NCI-H2107 (cell line): ENCODE data around the gene RSL1D1.

Experiments
- DNase-seq: peaks from one replicate; lab custom pipeline; 2025; lab: John Stamatoyannopoulos, UW

RSL1D1 gene

DNA sequence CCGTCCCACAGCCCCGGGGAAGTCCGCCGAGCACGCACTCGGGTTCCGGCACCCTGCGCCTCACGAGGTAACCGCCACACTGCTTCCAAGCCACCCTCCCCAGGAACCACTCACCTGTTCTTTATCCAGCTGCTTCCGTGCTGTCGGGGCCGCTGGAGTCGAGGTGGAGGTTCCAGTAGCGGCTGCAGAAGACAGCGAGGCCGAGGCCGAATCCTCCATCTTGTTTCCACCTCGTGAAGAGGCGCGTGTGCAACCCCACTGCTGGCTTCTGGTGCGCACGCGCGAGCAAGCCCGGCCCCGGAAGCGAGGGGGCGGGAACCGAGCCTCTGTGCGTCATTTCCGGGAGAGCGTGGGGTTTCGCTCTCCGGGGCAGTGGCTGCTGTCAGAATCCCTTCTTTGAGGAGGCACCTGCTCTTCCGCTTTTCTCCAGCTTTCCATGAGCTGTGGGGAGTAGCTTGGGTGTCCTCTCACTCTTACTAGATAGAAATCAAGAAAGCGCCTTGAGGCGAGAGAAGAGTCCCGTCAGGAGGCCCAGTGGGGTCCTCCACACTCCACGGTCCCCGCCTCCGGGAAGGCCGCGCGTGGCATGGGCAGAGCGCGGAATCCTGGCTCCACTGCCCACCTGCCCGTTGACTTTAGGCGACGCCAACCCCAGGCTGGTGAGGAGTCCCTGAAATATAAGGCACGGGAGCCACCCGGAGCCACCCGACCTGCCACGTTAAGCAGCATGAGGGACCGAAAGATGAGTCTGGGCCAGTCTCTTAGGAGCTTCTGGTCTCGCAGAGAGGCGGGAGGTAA is at the start of gene RSL1D1:
Gene RSL1D1 (minus strand): TSS at position 249 of the 798 bp plus-strand sequence. CDS start 30 bp downstream, at position 219.
- peak; percentile 89 for DNase-seq

DNA sequence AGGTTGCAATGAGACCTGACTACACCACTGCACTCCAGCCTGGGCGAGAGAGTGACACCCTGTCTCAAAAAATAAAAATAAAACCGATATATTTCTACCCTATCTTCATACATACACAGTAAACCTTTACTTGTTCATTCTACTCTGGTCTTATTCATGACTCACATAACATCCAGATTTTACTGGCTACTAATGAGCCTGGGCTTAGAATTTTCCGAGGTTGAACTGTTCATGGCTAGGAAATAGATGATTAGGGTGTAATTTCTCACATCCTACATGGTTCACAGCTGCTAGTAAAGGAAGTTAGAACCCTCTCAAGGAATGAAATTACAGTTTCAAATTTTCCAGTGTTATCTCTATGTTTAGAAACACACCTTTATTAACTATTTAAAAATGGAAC is 49.7 kb upstream of the RSL1D1 start:
- no peak for DNase-seq

DNA sequence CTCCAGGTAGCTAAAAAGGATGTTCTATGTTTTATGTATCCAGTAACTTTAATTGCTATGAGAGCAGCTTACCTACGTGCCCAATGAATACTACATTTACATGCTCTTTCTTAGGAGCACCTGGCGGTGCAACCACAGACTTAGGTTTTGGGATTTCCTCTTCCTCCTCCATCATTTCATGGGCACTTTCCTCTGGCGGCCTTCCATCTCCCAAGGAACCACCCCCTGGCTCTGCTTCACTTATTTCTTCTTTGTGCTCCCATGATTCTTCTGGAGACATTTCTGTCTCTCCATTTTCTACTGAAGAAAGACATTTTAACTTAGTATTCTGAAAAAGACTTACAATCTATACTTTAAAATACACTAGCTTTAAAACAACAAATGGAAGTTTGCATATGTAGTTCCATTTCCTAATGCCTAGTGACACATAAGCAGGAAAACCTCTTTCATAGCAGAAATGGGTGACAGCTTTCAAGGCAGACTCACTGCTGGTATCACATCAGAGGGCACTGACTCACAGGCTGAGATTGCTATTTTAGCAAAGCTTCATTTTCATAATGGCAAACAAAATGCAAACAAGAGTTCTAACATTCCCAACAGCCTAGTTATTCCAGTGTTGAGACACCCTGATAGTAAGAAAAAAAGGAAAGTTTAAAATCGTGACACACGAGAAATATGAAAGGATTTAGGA is 45.3 kb upstream of the RSL1D1 start:
- no peak for DNase-seq

DNA sequence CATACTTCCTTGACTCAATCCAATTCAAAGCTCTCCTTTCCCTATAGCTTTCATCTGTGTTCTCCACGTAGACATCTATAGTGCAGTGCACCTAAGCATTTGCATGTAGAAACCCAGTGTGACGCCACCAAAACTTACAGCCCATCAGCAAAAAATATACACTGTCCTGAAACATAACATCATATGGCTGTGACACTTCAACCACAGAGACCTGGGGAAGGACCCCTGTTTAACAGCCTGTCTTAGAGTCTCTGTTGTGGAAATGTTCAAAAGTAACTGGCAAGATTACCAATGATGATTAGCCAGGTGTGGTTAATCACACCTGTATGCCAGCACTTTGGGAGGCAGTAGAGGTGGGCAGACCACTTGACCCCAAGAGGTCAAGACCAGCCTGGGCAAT is 42.2 kb upstream of the RSL1D1 start:
- no peak for DNase-seq

DNA sequence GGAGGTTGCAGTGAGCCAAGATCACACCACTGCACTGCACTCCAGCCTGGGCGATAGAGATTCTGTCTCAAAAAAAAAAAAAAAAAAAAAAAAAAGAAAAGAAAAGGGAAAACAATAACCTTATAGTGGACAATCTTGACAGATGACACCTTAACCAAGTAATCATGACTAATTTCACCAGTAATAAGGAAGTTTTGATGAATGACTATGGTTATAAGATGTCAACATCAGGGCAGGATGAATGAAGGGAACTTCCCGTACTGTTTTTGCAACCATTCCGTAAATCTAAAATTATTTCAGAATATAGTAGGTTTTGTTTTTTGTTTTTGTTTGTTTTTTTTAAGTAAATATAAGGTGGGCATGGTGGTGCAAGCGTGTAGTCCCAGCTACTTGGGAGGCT is 41.4 kb upstream of the RSL1D1 start:
- DNase-seq, result no peak

DNA sequence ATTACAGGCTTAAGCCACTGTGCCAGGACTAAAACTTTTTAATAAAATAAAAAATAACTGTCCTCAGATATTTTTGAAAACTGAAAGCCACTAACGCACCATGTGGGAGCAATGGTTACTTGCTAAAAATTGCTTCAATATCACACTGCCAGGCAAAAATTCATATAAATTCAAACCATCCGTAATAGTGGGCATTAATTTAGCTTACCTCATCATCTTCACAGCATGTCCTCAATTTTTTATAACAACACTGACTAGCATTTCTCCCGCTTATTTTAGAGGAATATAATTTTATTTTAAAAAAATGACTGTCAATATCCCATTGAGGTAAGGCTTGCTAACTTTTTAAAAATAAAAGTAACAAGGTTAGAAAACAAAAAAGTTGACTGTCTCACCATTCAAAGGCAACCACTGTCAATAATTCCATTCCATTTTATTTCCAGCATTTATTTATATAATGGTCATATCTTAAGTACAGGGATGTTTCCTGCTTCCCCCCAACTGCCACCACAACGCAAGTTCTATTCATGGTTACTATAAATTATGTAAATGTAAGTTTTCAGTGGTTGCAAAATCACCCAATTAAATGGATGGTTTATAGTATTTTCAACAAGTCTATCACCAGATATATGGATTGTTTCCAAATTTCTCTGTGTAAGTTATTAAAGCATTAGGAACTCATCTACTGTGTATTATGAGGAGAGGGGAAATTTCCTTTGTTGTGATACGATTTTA is 39.1 kb upstream of the RSL1D1 start:
- DNase-seq, result no peak

DNA sequence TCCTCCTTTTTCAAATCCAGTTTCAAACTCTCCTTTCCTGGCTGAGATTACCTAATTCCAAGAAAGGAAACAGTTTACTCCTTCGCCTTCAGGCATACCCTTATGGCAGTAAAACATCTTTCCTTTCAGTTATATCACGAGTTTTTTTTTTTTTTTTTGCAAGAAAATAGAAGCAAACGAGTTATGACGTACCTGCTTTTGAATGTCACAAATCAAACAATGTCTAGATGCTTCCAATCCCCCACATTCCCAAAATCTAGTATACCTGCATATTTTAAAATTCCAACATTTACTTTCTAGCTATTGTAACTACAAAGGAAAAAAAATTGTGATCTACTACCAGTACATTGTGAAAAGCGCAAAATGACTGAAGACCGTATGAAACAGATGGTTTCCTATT is 35.5 kb upstream of the RSL1D1 start:
- DNase-seq, result no peak

DNA sequence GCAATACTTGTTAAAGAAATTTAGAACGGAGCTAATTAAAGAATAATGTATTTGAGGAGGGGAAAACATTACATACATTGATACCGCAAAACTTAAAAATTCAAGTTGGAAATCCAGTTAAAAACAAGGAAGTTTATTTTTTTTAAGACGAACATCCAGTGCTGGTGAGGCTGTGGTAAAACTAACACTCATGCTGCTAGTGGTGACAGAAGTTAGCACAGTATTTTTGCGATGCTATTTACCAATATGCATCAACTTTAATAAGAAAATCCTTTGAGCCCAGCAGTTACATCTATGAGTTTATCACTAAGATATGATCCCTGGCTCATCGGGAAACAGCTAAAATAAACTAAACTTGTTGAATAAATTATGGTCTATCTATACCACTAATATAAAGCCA is 32.7 kb upstream of the RSL1D1 start:
- no peak for DNase-seq

DNA sequence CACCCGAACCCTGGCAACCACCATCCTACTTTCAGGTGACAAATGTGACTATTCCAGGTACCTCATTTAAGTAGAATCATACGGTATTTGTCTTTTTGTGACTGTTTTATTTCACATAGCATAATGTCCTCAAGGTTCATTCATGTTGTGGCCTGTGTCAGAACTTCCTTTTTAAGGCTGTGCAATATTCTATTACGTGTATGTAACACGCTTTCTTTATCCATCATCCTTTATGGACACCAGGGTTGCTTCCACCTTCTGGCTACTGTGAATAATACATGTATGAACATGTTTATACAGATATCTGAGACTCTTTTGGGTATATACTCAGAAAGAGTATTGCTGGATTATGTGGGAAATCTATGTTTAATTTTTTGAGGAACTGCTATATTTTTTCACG is 28.7 kb upstream of the RSL1D1 start:
- no peak for DNase-seq

DNA sequence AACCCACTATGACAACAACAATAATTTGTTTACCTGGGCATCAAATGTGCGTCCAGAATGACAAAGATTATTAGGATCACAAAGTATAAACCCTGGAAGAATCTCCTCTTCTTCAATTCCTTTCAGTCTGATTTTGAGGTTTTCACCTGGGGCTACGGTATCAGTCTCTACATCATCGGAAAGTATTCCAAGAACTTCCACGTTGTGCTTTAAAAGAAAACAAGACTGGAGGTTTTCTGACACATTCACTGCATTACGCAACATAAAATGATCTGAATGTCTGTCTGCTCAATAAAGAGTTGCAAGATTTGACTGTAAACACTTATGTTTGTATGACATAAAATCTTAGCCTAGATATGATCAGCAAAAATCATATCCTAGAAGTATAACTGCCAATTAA is 26.0 kb upstream of the RSL1D1 start:
- no peak for DNase-seq

DNA sequence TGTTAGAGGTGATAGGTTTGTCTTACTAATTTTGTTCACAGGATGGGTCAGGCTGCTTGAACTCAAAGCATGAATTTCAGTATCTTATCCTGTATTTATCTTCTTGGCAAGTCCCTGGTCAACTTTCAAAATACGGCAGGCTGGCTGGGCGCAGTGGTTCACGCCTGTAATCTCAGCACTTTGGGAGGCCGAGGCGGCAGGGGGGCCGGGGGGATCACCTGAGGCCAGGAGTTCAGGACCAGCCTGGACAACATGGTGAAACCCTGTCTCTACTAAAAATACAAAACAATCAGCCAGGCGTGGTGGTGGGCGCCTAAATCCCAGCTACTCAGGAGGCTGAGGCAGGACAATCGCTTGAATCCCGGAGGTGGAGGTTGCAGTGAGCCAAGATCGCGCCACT is 25.0 kb upstream of the RSL1D1 start:
- DNase-seq, result no peak

DNA sequence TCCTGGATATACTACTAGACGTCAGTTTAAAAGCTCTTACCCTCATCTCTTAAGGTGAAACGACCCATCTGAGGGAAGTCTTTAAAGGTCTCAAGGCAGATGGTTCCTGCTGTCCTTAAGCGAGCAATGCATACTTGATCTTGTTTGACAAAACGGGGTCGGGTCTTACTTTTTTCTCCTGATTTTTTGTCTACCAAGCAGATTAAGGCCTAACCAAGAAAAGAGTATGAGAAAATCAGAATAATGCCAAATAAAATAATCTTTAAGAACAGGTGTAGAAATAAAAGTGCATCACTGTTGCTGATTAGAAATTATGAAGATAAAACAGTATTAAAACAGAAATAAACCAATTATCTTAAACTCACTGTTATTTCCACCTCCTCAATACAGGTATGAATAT is 24.4 kb upstream of the RSL1D1 start:
- no peak for DNase-seq

DNA sequence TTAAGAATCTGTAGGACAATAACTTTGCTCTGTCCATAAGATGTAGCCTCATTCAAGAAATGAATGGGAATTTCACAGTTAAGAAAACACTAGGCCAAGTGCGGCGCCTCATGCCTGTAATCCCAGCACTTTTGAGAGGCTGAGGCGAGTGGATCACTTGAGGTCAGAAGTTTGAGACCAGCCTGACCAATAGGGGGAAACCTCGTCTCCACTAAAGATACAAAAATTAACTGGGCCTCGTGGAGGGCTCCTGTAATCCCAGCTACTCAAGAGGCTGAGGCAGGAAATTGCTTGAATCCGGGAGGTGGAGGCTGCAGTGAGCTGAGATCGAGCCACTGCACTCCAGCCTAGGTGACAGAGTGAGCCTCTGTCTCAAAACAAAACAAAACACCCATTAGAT is 19.9 kb upstream of the RSL1D1 start:
- no peak for DNase-seq

DNA sequence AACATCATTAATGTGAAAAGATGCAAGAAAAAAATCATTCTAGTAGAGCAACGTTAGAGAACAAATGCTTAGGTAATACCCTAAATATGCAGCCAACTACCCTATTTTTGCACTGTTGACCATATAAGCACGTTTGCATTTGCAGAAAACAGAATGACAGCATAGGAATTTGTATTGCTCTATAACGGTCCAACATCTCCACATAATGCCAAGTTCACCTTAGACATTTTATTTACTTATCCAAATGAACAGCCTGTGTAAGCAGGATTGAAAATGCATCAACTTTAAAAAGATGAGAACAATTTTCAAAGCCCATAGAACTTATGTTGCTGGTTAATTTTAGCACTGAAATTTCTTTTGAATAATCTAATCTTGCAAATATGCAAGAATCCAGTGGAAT is 19.1 kb upstream of the RSL1D1 start:
- no peak for DNase-seq

DNA sequence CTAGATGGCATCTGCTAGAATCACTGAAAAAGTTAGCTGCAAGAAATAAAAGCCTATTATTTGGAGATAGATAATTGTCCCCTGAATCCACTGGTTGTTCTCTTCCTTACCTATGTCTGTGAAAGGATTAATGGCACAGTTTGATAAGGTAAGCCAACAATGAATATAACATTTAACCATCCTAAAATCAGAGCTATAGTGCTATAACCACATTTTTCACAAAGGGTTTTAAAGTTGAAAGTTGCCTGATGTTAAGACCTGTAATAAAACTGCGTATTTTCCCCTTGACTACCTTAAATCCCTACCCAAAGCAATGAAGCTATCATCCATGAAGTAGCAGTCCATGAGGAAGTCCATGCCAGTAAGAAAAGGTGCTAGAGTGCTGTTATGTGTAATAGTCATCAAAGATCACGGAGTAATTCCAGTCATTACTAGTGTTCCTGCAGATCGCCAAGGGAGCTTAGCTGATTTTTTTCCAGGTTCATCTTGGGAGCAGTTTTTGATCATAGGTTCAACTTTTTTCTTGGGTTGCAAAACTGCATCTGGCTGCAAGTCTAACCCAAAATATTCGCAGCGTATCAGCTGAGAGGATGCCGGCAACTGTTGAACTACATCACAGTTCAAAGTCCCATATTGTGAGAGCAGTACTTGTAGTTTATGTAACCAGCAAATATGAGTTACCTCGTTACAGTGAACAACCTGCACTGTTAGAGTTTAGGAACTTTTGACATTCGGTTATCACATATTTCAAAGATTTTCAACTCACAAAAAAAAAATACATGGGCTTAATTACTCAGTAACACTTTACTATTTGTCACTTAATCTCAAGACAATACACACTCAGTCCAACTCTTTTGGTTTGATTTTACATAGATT is 18.2 kb upstream of the RSL1D1 start:
- DNase-seq, result no peak

DNA sequence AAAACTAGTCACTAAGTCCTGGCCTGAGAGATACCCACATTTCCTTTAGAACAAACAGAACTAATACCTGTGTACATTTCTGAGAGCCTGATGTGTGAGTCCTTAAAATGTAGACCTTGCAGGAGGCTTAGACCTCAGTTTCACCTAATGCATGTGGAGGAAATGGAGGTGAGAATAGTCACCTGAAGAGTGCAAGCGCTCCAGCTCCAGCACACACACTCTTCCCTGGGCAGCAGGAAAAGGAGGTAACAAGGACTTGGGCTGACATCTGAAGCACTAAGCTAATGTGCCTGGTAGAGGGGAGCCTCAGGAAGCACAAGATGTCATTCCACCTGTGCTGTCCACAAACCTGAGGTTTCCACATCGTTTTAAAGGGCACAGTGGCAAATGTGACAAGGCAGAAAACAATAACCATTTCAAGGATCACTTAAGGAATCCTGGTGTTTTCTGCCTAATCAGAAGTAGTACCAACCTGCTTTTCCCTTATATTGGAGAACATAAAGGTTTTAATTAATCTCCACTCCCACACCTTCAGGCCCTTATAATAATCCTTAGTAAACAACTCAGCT is 17.2 kb upstream of the RSL1D1 start:
- no peak for DNase-seq

DNA sequence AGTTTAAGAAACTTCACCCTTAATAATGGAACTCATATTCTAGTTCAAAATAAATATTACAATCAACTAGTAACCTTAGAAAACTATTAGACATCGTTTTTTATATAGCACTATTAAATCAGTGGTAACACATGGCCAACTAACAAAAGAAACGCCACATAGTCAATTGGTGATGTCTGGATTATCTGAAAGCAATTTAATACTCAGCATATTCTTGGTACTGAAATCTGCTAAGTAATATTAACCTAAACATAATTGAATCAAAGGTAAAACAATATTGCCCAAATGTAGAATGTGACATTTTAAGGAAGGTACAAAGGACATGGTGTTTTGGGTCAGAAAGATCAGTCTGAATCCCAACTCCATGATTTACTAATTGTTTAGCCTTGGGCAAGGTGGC is 11.1 kb upstream of the RSL1D1 start:
- no peak for DNase-seq

DNA sequence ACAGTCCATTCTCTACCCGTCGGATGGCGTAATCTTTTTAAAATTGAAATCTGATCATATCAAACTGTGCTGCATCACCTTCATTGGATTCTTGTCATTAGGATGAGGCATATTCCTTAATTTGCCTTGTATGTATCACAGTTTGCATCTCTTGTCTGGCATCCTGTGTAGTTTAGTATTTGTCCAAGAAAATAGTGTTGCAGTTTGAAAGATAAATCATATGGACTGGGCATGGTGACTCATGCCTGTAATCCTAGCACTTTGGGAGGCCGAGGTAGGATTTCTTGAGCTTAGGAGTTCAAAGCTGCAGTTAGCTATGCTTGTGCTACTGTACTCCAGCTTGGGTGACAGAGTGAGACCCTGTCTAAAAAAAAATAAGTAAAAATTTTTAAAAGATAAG is 5.8 kb upstream of the RSL1D1 start:
- no peak for DNase-seq

DNA sequence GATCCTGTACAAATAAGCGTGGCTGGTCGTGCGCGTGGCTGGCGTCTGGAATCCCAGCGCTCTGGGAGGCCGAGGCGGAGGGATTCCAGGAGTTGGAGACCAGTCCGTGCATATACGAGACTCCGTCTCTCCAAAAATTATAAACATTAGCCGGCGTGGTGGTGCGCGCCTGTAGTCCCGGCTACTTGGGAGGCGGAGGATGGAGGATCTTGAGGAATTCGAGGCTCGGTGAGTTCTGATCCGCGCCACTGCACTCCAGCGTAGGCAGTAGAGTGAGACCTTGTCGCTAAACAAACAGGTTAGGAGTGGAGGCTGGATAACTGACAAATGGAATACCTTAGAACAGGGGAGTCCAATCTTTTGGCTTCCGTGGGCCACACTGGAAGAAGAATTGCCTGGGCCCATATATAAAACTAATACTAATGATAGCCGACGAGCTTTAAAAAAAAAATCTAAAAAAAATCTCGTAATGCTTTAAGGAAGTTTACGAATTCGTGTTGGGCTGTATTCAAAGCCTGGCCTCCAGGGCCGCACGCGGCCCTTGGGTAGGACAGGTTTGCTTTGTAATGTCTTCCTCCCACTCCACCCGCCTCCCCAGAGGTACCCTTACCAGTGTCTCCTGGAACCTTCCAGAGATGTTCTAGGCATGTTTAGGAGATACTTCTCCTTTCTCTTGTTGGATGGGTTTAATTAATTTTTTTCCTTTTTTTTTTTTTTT is 909 bp upstream of the RSL1D1 start:
- DNase-seq, result no peak

DNA sequence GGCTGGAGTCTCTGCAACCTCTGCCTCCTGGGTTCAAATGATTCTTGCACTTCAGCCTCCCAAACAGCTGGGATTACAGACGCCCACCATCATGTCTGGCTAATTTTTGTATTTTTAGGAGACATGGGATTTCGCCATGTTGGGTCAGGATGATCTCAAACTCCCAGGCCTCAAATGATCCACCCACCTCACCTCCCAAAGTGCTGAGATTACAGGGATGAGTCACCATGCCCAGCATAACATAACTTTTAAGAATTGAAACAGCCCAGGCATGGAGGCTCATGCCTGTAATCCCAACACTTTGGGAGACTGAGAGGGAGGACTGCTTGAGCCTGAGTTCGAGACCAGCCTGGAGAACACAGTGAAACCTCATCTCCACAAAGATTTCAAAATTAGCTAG is 2.5 kb downstream of the RSL1D1 start:
- DNase-seq, result no peak

DNA sequence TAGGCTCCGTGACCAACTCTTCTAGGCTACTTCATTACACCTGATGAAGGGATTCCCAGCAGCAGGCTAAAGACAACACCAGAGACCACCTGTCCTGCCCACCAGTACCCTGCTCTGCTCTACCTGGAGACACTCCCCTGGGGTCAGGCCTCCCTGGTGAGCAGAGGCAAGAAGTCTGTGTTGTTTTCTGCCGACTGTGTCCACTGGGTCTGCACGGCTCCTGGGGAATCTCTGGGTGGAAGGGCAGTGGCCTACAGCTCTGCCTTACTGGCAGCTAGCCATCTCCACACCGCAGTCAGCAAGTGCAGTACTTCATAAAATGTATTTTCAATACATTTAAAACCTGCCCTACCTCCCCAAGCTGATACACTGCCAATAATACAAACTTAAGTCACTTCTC is 6.8 kb downstream of the RSL1D1 start:
- no peak for DNase-seq
